ENCODE data around the gene FBN2.
"Not testable (repeated sequence)": the region's sequence is repeated elsewhere in the genome, so short reads cannot be mapped to it uniquely, and the experiment has no call there.

Gene FBN2

GRCh38 chr5:128413356-128413755 is 124.7 kb downstream of the FBN2 start:
- no peak for DNase-seq

- no peak for DNase-seq
These were observed 125.7 kb downstream of the FBN2 start for GRCh38 chr5:128412145-128412930.

- no peak for DNase-seq
These were observed 128.8 kb downstream of the FBN2 start for GRCh38 chr5:128409166-128409800.

GRCh38 chr5:128408622-128409021 is 129.4 kb downstream of the FBN2 start:
- DNase-seq: no peak

- DNase-seq: no peak
These were observed 130.1 kb downstream of the FBN2 start for GRCh38 chr5:128407944-128408343.

- DNase-seq: no peak
These were observed 131.2 kb downstream of the FBN2 start for GRCh38 chr5:128406803-128407202.

- no peak for DNase-seq
These were observed 132.9 kb downstream of the FBN2 start for GRCh38 chr5:128405159-128405558.

GRCh38 chr5:128403333-128403732 is 134.7 kb downstream of the FBN2 start:
- DNase-seq: no peak

- DNase-seq: no peak
These were observed 135.5 kb downstream of the FBN2 start for GRCh38 chr5:128402506-128402905.

GRCh38 chr5:128400766-128401165 is 137.3 kb downstream of the FBN2 start:
- not testable (repeated sequence) for DNase-seq

- no peak for DNase-seq
These were observed 138.9 kb downstream of the FBN2 start for GRCh38 chr5:128399111-128399510.

GRCh38 chr5:128397876-128398275 is 140.2 kb downstream of the FBN2 start:
- DNase-seq: no peak

- DNase-seq: no peak
These were observed 143.0 kb downstream of the FBN2 start for GRCh38 chr5:128395073-128395472.

GRCh38 chr5:128384068-128384467 is 154.0 kb downstream of the FBN2 start:
- DNase-seq: no peak

GRCh38 chr5:128380337-128380736 is 157.7 kb downstream of the FBN2 start:
- no peak for DNase-seq

- DNase-seq: no peak
These were observed 159.4 kb downstream of the FBN2 start for GRCh38 chr5:128378632-128379031.

- DNase-seq: no peak
These were observed 159.8 kb downstream of the FBN2 start for GRCh38 chr5:128378196-128378595.

- no peak for DNase-seq
These were observed 161.5 kb downstream of the FBN2 start for GRCh38 chr5:128376577-128376976.

GRCh38 chr5:128366147-128366546 is 171.9 kb downstream of the FBN2 start:
- DNase-seq: no peak

GRCh38 chr5:128362370-128362769 is 175.7 kb downstream of the FBN2 start:
- DNase-seq: no peak

GRCh38 chr5:128358826-128359225 is 179.2 kb downstream of the FBN2 start:
- no peak for DNase-seq

- no peak for DNase-seq
These were observed 180.8 kb downstream of the FBN2 start for GRCh38 chr5:128357226-128357625.

GRCh38 chr5:128355961-128356360 is 182.1 kb downstream of the FBN2 start:
- DNase-seq: no peak

- DNase-seq: no peak
These were observed 184.5 kb downstream of the FBN2 start for GRCh38 chr5:128353441-128354107.
